Astrocyte of the cerebellum (primary cell): Measurements from ENCODE around the gene PRKCZ.

Experiments
- DNase-seq: peaks from one replicate; pipeline ENCODE4 v3.0.0-alpha.2; 2011; ENCODE audit warnings: low read depth
- H3K4me3 ChIP-seq: 2 replicates; pipeline ENCODE4 v1.5.1; 2011; ENCODE audit warnings: mild to moderate bottlenecking, low read depth, low read length, moderate library complexity
- in situ Hi-C: cut with HindIII; loops from 2 replicates; pipeline ENCODE4 v1.10.0; 2017; ENCODE audit warnings: low sequenced_read_pairs
- TF ChIP-seq, protein P1 (sequence below): IDR thresholded peaks from 2 replicates; pipeline ENCODE4 v1.5.1; 2012; ENCODE audit warnings: low read length, low read depth, moderate library complexity, mild to moderate bottlenecking; ENCODE audit errors: missing control alignments

PRKCZ gene

DNA sequence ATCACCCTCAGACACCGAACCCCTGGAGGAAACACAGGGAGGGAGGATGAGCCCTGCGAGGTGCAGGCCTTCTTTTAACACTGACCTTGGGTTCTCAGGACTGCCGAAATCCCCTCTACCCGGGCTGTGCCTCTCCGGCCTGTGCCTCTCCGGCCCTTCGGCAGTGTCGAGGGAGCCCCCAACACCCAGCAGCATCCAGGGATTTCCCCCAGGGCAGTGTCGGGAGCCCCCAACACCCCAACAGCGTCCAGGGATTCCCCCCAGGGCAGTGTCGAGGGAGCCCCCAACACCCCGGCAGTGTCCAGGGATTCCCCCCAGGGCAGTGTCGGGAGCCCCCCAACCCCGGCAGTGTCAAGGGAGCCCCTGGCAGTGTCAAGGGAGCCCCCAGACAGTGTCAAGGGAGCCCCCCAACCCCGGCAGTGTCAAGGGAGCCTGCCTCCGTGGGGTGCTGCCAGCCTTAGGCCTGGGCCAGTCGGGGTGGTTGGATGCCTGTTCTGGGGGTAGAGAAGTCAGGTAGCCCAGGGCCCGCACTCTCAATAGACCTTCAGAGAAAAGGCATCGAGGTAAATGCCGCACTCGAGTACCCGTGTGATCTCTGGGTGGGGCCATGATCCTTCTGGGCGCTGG, 57.5 kb downstream of the PRKCZ start:
- no peak for DNase-seq
- no peak overlapping the region for H3K4me3 ChIP-seq
- in situ Hi-C loops = no loop called here

DNA sequence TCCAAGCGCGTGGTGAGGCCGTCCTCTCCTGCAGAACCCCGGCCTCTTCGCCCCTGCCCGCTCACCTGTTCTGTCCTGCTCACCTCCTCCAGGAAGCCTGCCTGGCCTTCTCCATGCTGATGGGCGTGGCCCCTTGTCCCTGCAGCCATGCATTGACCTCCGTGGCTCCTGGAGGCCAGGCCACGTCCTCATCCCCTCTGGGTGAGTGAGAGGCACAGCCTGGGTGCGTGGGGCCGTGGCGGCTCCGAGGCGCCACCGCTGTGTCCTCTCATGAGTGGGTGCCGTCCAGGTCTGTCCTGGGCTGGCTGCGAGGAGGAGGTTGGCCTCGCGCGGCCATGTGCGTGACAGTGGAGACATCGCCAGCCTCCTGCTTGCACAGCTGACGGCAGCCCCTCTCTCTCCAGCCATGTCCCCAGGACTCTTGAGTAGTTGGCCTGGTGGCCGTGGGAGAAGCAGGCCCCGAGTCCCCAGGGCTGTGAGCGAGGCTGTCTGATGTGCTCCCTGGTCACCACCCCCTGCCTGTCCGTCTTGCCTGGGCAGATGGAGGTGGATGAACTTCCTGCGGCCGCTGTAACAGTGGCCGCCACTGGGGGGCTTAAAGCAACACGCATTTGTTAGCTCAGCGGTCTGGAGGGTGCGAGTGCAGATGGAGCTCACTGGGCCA, 58.1 kb downstream of the PRKCZ start:
- no peak for DNase-seq
- TF ChIP-seq, protein P1, sequence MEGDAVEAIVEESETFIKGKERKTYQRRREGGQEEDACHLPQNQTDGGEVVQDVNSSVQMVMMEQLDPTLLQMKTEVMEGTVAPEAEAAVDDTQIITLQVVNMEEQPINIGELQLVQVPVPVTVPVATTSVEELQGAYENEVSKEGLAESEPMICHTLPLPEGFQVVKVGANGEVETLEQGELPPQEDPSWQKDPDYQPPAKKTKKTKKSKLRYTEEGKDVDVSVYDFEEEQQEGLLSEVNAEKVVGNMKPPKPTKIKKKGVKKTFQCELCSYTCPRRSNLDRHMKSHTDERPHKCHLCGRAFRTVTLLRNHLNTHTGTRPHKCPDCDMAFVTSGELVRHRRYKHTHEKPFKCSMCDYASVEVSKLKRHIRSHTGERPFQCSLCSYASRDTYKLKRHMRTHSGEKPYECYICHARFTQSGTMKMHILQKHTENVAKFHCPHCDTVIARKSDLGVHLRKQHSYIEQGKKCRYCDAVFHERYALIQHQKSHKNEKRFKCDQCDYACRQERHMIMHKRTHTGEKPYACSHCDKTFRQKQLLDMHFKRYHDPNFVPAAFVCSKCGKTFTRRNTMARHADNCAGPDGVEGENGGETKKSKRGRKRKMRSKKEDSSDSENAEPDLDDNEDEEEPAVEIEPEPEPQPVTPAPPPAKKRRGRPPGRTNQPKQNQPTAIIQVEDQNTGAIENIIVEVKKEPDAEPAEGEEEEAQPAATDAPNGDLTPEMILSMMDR = peak; percentile 65
- in situ Hi-C loops = no loop called here
- no peak overlapping the region for H3K4me3 ChIP-seq

More for the DNA sequence above, 57.5 kb downstream of the PRKCZ start:
- TF ChIP-seq, protein P1 = no peak

DNA sequence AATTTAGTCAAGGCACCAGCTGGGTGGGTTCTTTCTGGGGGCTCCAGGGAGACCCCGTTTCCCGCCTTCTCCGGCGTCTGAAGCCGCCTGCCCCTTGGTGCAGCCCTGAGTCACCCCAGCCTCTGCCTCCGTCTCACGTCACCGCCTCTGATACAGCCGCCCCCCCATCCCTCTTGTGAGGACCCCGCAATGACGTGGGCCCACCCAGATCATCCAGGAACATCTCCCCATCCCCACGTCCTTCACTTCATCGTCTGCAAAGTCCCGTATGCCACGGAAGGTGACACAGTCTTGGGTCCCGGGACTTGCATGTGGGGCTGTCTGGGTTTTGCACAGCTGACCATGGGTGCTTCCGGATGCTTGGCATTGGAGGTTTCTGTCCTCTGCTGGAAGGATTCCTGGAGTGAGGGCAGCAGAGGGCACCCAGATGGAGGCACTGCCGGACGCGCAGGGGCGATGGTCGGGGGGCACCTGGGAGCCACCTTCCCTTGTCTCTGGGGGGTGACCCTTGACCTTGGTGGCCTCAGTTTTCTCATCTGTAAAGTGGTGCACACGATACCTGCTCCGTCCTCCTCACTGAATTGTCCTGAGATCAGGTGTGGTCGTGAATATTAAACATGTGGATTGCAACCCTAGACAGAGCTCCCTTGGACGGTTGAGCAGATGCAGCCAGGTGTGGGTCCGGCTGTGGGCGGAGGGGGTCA, 58.8 kb downstream of the PRKCZ start:
- in situ Hi-C loops = no loop called here
- TF ChIP-seq, protein P1 = no peak
- no peak overlapping the region for H3K4me3 ChIP-seq
- DNase-seq = no peak

DNA sequence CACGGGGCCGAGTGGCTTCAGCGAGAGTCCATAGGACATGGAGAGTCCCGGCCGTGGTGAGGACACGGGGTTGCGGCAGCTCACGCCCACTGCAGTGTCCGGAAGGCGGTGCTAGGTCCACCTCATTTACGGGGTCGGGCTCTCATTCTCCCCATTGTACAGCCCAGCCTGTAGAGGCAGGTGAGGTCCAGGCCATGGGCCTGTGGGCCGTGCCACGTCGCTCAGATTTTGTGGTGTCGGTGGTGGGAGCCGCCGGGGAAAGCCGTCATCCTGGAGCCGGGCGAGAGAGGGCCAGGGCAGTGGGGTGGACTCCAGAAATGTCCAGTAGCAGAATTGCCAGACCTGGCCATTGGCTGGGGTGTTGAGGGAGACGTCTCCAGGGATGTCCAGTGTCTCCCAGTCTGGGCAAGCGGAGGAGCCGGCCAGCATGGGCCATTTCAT, 59.4 kb downstream of the PRKCZ start:
- in situ Hi-C loops = no loop called here
- TF ChIP-seq, protein P1 = no peak
- no peak overlapping the region for H3K4me3 ChIP-seq
- DNase-seq = no peak

DNA sequence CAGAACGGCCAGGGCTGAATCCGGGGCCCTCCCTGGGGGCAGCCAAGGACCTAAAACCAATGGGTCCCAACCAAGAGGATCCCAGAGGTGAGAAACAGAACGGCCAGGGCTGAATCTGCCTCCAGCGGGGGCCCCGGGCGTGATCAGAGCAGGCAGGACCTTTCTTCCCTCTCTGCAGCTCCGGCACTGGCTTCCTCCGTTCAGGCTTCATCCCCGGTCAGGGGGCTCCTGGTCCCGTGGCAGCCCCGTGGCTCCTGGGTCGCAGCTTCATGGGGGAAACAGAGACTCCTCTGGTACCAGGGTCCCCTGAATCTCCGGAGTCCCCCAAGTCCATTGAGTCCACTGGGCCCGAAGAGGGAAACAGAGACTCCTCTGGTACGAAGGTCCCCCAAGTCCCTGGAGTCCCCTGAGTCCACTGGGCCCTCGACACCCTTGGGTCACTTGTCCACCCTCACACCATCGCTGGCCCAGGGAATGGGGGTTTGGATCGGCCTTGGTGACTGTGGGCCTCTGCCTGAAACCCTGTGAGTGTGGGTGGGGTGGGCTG, 60.1 kb downstream of the PRKCZ start:
- TF ChIP-seq, protein P1 = no peak
- in situ Hi-C loops = no loop called here

More for the DNA sequence above, 60.1 kb downstream of the PRKCZ start:
- no peak overlapping the region for H3K4me3 ChIP-seq
- no peak for DNase-seq
